CD4-positive, alpha-beta T cell (primary cell): Measurements from ENCODE around the gene HS2ST1. TPM values are rescaled to one million over a fixed set of nuclear protein-coding genes. Genes with fewer than 3 reads are reported as not detected.

Source experiments
- ATAC-seq: fragments of 200-7000 bp; cut with Tn5 transposase; one replicate; pipeline ENCODE4 v1.10.0; 2022; ENCODE audit warnings: mild to moderate bottlenecking; ENCODE audit not compliant: poor library complexity
- CTCF ChIA-PET: fragments of 350-600 bp; sonication (Branson Sonifier 250); formaldehyde crosslinking; loops from one replicate; lab custom pipeline; 2021; ENCODE audit warnings: antibody characterized with exemption, inconsistent platforms; lab: Charles Lee
- POLR2A ChIA-PET: fragments of 350-600 bp; sonication (Branson Sonifier 250); formaldehyde crosslinking; loops from one replicate; lab custom pipeline; 2021; ENCODE audit warnings: antibody characterized with exemption, inconsistent platforms; lab: Charles Lee
- DNase-seq, 14 experiments: peaks; one replicate each; pipeline ENCODE4 v3.0.0-alpha.2; 2013 to 2020; ENCODE audit warnings: mixed read lengths in 2 of 14
- H3K27ac ChIP-seq, 2 donors: one replicate each; pipeline versions ENCODE4 v1.5.1 to v1.7.0; 2013; ENCODE audit warnings: low read length in 2 of 2, low read depth in 1 of 2, mild to moderate bottlenecking in 1 of 2
- H3K27me3 ChIP-seq, 2 experiments: 1 replicate in 1 of 2; 2 replicates in 1 of 2; pipeline versions ENCODE4 v1.6.1 to v1.7.0; 2013; ENCODE audit warnings: low read length in 2 of 2, control low read depth in 1 of 2, mild to moderate bottlenecking in 1 of 2, moderate library complexity in 1 of 2; ENCODE audit not compliant: insufficient read depth in 2 of 2, control insufficient read depth in 1 of 2
- H3K36me3 ChIP-seq: one replicate; pipeline ENCODE4 v1.6.1; 2013; ENCODE audit warnings: low read length, control low read depth; ENCODE audit not compliant: insufficient read depth
- H3K4me1 ChIP-seq: one replicate; pipeline ENCODE4 v1.6.1; 2013; ENCODE audit warnings: low read length, control low read depth; ENCODE audit not compliant: insufficient read depth
- H3K4me3 ChIP-seq: one replicate; pipeline ENCODE4 v1.5.1; 2013; ENCODE audit warnings: mild to moderate bottlenecking, low read length, moderate library complexity
- H3K9me3 ChIP-seq, 2 experiments: 1 replicate in 1 of 2; 2 replicates in 1 of 2; pipeline versions ENCODE4 v1.6.1 to v1.7.0; 2013; ENCODE audit warnings: low read length in 2 of 2, mild to moderate bottlenecking in 2 of 2, control low read depth in 1 of 2, moderate library complexity in 1 of 2; ENCODE audit not compliant: control insufficient read depth in 1 of 2, insufficient read depth in 1 of 2
- H3K27ac Mint-ChIP-seq: one replicate; pipeline ENCODE4 v1.8.0; 2020; ENCODE audit warnings: mixed read lengths
- H3K27me3 Mint-ChIP-seq: one replicate; pipeline ENCODE4 v1.8.0; 2021; ENCODE audit warnings: mixed read lengths
- H3K36me3 Mint-ChIP-seq: one replicate; pipeline ENCODE4 v1.8.0; 2021; ENCODE audit warnings: low read depth, mixed read lengths
- H3K4me1 Mint-ChIP-seq: one replicate; pipeline ENCODE4 v1.8.0; 2021; ENCODE audit warnings: low read depth, mixed read lengths
- H3K4me3 Mint-ChIP-seq: one replicate; pipeline ENCODE4 v1.8.0; 2020; ENCODE audit warnings: mild to moderate bottlenecking, mixed read lengths
- H3K9me3 Mint-ChIP-seq: one replicate; pipeline ENCODE4 v1.8.0; 2020; ENCODE audit warnings: mixed read lengths
- intact Hi-C, 2 experiments: fragments of 100-400 bp; cut with DNase I in 1 of 2; cut with micrococcal nuclease in 1 of 2; formaldehyde crosslinking; loops; one replicate each; pipeline versions ENCODE4 v1.15.1 to v1.9.0; 2023 to 2025; cut with DNase I, micrococcal nuclease
- total RNA-seq, 174 experiments: library from RNA in 2 of 174; stranded (reverse) in 2 of 174; gene quantifications; one replicate each; pipeline ENCODE4 v1.2.3 and lab custom pipeline; 2021 to 2026
- TF ChIP-seq, protein P1 (sequence below): fragments of 200-600 bp; IDR thresholded peaks from one replicate; pipeline ENCODE4 v1.8.0; 2022; ENCODE audit warnings: antibody characterized with exemption, mild to moderate bottlenecking

HS2ST1 gene
- total RNA-seq, 2 experiments from 2014 or later = 6.7 to 6.9 TPM

DNA sequence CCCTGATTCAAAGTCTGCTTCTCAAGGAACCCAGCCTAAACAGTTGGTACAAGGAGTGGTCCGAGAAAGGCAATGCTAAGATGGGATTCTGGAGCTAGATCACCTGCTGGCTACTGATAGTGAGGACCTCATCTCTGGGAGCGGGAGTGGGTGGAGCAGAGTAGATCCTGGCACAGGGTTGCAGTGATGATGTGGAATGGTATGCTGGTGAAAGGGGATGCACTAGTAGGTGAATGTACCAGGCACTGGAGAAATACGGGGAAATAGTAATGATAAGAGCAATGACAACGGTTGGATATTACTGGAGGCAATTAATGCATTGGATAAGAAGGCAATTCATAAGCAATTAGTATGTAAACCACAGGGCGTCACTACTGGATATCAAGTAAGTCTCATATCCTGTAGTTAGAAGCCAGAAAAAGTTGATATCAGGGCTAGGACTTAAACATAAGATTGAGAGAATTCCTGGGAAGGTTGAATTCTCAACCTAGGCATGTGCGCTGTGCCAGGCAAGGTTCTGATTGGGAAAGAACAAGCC, 245.0 kb downstream of the HS2ST1 start:
- H3K9me3 ChIP-seq = no peaks in the 10 kb centered on the region
- TF ChIP-seq, protein P1, sequence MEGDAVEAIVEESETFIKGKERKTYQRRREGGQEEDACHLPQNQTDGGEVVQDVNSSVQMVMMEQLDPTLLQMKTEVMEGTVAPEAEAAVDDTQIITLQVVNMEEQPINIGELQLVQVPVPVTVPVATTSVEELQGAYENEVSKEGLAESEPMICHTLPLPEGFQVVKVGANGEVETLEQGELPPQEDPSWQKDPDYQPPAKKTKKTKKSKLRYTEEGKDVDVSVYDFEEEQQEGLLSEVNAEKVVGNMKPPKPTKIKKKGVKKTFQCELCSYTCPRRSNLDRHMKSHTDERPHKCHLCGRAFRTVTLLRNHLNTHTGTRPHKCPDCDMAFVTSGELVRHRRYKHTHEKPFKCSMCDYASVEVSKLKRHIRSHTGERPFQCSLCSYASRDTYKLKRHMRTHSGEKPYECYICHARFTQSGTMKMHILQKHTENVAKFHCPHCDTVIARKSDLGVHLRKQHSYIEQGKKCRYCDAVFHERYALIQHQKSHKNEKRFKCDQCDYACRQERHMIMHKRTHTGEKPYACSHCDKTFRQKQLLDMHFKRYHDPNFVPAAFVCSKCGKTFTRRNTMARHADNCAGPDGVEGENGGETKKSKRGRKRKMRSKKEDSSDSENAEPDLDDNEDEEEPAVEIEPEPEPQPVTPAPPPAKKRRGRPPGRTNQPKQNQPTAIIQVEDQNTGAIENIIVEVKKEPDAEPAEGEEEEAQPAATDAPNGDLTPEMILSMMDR = no peak
- ChIA-PET POLR2A (no interaction called here), CTCF (no interaction called here)
- intact Hi-C loops = no loop called here
- no peaks in the 10 kb centered on the region for H3K4me1 ChIP-seq
- no peak overlapping the region for H3K4me3 ChIP-seq
- H3K36me3 ChIP-seq = no peaks in the 10 kb centered on the region
- peaks cover 11% of the 10 kb centered on the region for H3K27me3 Mint-ChIP-seq
- no peaks in the 10 kb centered on the region for H3K9me3 Mint-ChIP-seq
- ATAC-seq = no peak
- no peaks in the 10 kb centered on the region for H3K27me3 ChIP-seq
- no peak overlapping the region for H3K4me3 Mint-ChIP-seq
- no peaks in the 10 kb centered on the region for H3K36me3 Mint-ChIP-seq
- H3K27ac Mint-ChIP-seq = no peak overlapping the region
- DNase-seq = no peak
- no peak overlapping the region for H3K27ac ChIP-seq
- H3K4me1 Mint-ChIP-seq = no peaks in the 10 kb centered on the region

Other genes starting within 250 kb of the HS2ST1 start
- 10 to 100 TPM; 50.6 to 52.3 TPM for gene SH3GLB1, start 210.1 kb upstream of the HS2ST1 start, total RNA-seq
- 10 to 100 TPM; 74.1 to 74.9 TPM for gene SELENOF, start 509 bp upstream of the HS2ST1 start, total RNA-seq